Fibroblast of lung (primary cell): ENCODE data around the gene PHLDB1. TPM values are rescaled to one million over a fixed set of nuclear protein-coding genes. Genes with fewer than 3 reads are reported as not detected.

Source experiments
- DNase-seq, 2 donors: peaks; one replicate each; pipeline versions ENCODE4 v3.0.0 to v3.0.0-alpha.2; 2010; ENCODE audit warnings: low read depth in 2 of 2
- H2AFZ ChIP-seq: 2 replicates; pipeline ENCODE4 v1.5.1; 2012; ENCODE audit warnings: low read length, control low read depth, inconsistent platforms
- H3K27ac ChIP-seq: 2 replicates; pipeline ENCODE4 v1.5.1; 2011; ENCODE audit warnings: low read length, control low read depth; ENCODE audit not compliant: insufficient read depth
- H3K27me3 ChIP-seq: 2 replicates; pipeline ENCODE4 v1.5.1; 2011; ENCODE audit warnings: mild to moderate bottlenecking, low read length; ENCODE audit not compliant: control insufficient read depth, insufficient read depth
- H3K36me3 ChIP-seq: 2 replicates; pipeline ENCODE4 v1.5.1; 2011; ENCODE audit warnings: low read length; ENCODE audit not compliant: control insufficient read depth, insufficient read depth
- H3K4me1 ChIP-seq: 2 replicates; pipeline ENCODE4 v1.5.1; 2011; ENCODE audit warnings: low read length; ENCODE audit not compliant: control insufficient read depth, insufficient read depth; ENCODE audit errors: extremely low read depth
- H3K4me2 ChIP-seq: 2 replicates; pipeline ENCODE4 v1.5.1; 2011; ENCODE audit warnings: low read length, control low read depth; ENCODE audit not compliant: insufficient read depth; ENCODE audit errors: extremely low read depth
- H3K4me3 ChIP-seq, 4 experiments: fragments of 200-600 bp in 1 of 4; sonication (generic) in 1 of 4; replicated peaks in 1 of 4; 2 replicates each; pipeline ENCODE4 v1.5.1; 2011 to 2016; ENCODE audit warnings: low read length in 4 of 4, low read depth in 3 of 4, mild to moderate bottlenecking in 3 of 4, control low read depth in 2 of 4, inconsistent platforms in 1 of 4, mixed read lengths in 1 of 4; ENCODE audit not compliant: insufficient read depth in 1 of 4; ENCODE audit errors: control extremely low read depth in 1 of 4
- H3K79me2 ChIP-seq: 2 replicates; pipeline ENCODE4 v1.5.1; 2012; ENCODE audit warnings: mild to moderate bottlenecking, low read length, inconsistent platforms; ENCODE audit not compliant: control insufficient read depth, insufficient read depth
- H3K9ac ChIP-seq: 2 replicates; pipeline ENCODE4 v1.5.1; 2011; ENCODE audit warnings: mild to moderate bottlenecking, low read length, control low read depth; ENCODE audit not compliant: insufficient read depth
- H3K9me3 ChIP-seq: 2 replicates; pipeline ENCODE4 v1.5.1; 2012; ENCODE audit warnings: low read depth, low read length; ENCODE audit not compliant: control insufficient read depth, insufficient read depth
- H4K20me1 ChIP-seq: 2 replicates; pipeline ENCODE4 v1.5.1; 2011; ENCODE audit warnings: low read length; ENCODE audit not compliant: control insufficient read depth, insufficient read depth; ENCODE audit errors: extremely low read depth
- EZH2 ChIP-seq: IDR thresholded peaks from 2 replicates; pipeline ENCODE4 v1.5.1; 2012; ENCODE audit warnings: low read length, control low read depth, mild to moderate bottlenecking; ENCODE audit errors: missing control alignments
- polyA plus RNA-seq, 2 donors: library from polyadenylated mRNA; depleted of rRNA in 1 of 2; stranded (reverse) in 1 of 2; unstranded in 1 of 2; fragments of >200 nt; gene quantifications; 2 replicates each; pipeline ENCODE4 v1.2.1, GENCODE V29; 2011 to 2012; ENCODE audit warnings: missing spikeins in 1 of 2
- total RNA-seq: library from RNA; depleted of rRNA; stranded (reverse); fragments of >200 nt; gene quantifications from 2 replicates; pipeline ENCODE4 v1.2.1, GENCODE V29; 2014
- TF ChIP-seq, protein P1 (sequence below), 2 donors: IDR thresholded peaks in 1 of 2; conservative IDR thresholded peaks in 1 of 2; 1 replicate in 1 of 2; 2 replicates in 1 of 2; pipeline ENCODE4 v1.5.1; 2011 to 2012; ENCODE audit warnings: low read length in 2 of 2, control low read depth in 1 of 2, inconsistent platforms in 1 of 2, low read depth in 1 of 2, mild to moderate bottlenecking in 1 of 2

Gene PHLDB1
- total and polyA plus RNA-seq, 2 donors (not counting 1 experiment from before 2014, with no cell fraction given) = 51.4 to 59.0 TPM

DNA sequence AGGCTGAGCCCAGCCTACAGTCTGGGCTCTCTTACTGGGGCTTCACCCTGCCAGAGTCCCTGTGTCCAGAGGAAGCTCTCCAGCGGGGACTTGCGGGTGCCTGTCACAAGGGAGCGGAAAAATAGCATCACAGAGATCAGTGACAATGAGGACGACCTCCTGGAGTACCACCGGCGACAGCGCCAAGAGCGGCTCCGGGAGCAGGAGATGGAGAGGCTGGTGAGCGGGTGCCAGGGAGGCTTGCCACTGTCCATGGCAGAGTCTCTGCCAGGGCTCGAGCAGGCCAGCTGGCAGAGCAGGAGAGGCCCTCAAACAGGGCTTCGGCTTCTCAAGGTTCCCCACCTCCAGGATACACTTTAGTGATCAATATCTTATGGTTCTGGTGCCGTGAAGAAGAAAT lies 21.0 kb downstream of the PHLDB1 start:
- no peak overlapping the region for H2AFZ ChIP-seq
- H3K27ac ChIP-seq = no peak overlapping the region
- TF ChIP-seq, protein P1, sequence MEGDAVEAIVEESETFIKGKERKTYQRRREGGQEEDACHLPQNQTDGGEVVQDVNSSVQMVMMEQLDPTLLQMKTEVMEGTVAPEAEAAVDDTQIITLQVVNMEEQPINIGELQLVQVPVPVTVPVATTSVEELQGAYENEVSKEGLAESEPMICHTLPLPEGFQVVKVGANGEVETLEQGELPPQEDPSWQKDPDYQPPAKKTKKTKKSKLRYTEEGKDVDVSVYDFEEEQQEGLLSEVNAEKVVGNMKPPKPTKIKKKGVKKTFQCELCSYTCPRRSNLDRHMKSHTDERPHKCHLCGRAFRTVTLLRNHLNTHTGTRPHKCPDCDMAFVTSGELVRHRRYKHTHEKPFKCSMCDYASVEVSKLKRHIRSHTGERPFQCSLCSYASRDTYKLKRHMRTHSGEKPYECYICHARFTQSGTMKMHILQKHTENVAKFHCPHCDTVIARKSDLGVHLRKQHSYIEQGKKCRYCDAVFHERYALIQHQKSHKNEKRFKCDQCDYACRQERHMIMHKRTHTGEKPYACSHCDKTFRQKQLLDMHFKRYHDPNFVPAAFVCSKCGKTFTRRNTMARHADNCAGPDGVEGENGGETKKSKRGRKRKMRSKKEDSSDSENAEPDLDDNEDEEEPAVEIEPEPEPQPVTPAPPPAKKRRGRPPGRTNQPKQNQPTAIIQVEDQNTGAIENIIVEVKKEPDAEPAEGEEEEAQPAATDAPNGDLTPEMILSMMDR (conservative IDR thresholded peaks at IDR 0.05 in 1 of 2, IDR thresholded peaks at IDR 0.05 in 1 of 2; ENCODE audit: low read depth in 1 of 2, low read length in 2 of 2) = no peak
- TF ChIP-seq EZH2 = no peak
- H3K9ac ChIP-seq = no peak overlapping the region
- DNase-seq = no peak
- no peaks in the 10 kb centered on the region for H4K20me1 ChIP-seq
- H3K9me3 ChIP-seq = no peaks in the 10 kb centered on the region
- H3K27me3 ChIP-seq = no peaks in the 10 kb centered on the region
- peaks cover 8% of the 10 kb centered on the region for H3K79me2 ChIP-seq
- H3K4me1 ChIP-seq = peaks cover 3% of the 10 kb centered on the region
- H3K4me3 ChIP-seq = no peak overlapping the region
- H3K4me2 ChIP-seq = no peak overlapping the region
- H3K36me3 ChIP-seq = peaks cover 51% of the 10 kb centered on the region

DNA sequence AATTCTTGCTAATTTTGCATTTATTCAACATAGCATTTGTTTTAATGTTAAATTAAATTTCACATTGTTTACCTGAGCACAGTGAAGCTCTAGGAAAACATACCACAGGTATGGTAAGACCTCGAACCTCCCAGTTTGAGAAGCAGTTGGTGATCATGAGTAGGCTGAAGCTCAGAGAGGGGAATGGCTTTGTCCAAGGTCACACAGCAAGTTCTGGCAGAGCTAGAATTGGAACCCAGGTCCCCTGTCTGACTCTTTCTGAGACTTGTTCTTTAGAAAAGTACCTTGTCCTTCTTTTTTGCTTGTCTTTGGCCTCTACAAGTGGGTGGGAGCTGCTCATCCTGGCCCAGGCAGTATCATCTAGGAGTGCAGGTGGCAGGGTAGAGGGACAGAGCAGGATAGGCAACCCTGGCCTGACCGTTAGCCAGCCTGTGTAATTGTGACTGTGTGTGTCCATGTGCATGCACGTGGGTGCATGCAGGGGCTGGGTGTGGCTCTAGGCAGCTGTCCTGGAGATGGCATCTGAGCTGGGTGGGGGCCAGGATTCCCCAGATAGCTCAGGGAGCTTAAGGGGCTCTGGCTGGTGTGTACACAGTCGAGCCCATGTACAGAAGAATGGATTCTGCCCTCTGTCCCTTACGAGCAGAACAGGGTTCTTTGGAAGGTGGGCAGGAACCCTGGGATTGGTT lies 21.6 kb downstream of the PHLDB1 start:
- H3K9ac ChIP-seq = no peak overlapping the region
- H3K79me2 ChIP-seq = peaks cover 8% of the 10 kb centered on the region
- H3K27me3 ChIP-seq = no peaks in the 10 kb centered on the region
- peaks cover 9% of the 10 kb centered on the region for H3K4me1 ChIP-seq
- H3K36me3 ChIP-seq = peaks cover 51% of the 10 kb centered on the region
- no peak overlapping the region for H3K4me2 ChIP-seq
- no peak overlapping the region for H3K27ac ChIP-seq
- no peak overlapping the region for H2AFZ ChIP-seq
- no peak overlapping the region for H3K4me3 ChIP-seq
- no peak for DNase-seq
- no peaks in the 10 kb centered on the region for H3K9me3 ChIP-seq
- no peaks in the 10 kb centered on the region for H4K20me1 ChIP-seq
- TF ChIP-seq, protein P1 (conservative IDR thresholded peaks at IDR 0.05 in 1 of 2, IDR thresholded peaks at IDR 0.05 in 1 of 2; ENCODE audit: low read depth in 1 of 2, low read length in 2 of 2) = no peak
- no peak for TF ChIP-seq EZH2

DNA sequence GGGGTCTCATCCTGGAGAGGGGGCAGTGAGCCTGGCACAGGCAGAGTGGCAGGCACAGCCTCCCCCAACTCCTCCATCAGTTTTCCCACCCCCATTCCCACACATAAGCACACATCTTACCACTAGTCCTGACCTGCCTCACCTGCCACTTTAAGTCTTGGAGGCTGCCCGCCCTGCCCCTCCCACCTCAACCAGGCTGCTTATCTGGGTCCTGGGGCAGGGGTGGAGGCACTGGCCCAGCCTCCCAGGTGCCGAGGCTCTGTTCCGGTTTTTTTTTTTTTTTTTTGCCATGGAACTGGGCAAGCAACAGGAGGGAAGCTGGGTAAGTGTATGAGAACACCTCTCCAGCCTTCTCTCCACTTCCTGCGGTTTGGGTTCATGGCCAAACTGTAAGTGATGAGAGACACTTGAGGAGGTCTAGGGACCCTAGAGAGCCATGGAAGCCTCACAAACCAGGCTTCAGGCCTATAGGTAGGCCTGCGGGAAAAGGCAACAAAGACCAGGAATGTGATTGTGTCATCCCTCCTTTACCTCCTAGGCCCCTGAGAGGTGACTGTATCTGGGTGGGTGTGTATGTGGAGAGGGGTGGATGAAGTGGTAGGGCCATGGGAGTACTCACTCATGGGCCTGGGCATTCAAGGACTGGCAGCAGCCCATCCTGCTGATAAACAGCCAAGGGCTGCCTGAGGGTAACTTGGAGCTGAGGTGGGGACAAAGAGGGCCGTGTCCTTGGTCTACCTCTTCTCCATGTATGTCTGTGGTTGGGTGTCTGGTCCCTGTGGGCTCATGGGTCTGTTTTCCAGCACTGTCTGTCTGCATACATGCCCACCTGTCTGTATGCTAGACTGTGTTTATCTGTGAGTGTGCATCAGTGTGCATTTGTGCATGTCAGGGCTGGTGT lies 22.6 kb downstream of the PHLDB1 start:
- H3K9ac ChIP-seq = no peak overlapping the region
- DNase-seq = no peak
- peaks cover 5% of the 10 kb centered on the region for H3K79me2 ChIP-seq
- no peak overlapping the region for H3K4me3 ChIP-seq
- no peak overlapping the region for H3K27ac ChIP-seq
- H3K4me2 ChIP-seq = no peak overlapping the region
- no peaks in the 10 kb centered on the region for H3K27me3 ChIP-seq
- H3K36me3 ChIP-seq = peaks cover 53% of the 10 kb centered on the region
- no peaks in the 10 kb centered on the region for H4K20me1 ChIP-seq
- no peak overlapping the region for H2AFZ ChIP-seq
- peaks cover 18% of the 10 kb centered on the region for H3K4me1 ChIP-seq
- TF ChIP-seq, protein P1 (conservative IDR thresholded peaks at IDR 0.05 in 1 of 2, IDR thresholded peaks at IDR 0.05 in 1 of 2; ENCODE audit: low read depth in 1 of 2, low read length in 2 of 2) = no peak
- TF ChIP-seq EZH2 = no peak
- no peaks in the 10 kb centered on the region for H3K9me3 ChIP-seq
